H9 (cell line): ENCODE measurements around the gene RASL10B. TPM values are rescaled to one million over a fixed set of nuclear protein-coding genes. Genes with fewer than 3 reads are reported as not detected.

Experiments used
- DNase-seq: peaks from one replicate; pipeline ENCODE4 v3.0.0-alpha.2; 2017
- H2AFZ ChIP-seq: one replicate; pipeline ENCODE4 v1.6.1; 2013; ENCODE audit warnings: mild to moderate bottlenecking, low read length, control low read depth, moderate library complexity
- H2AK5ac ChIP-seq: 2 replicates; pipeline ENCODE4 v1.6.1; 2013; ENCODE audit warnings: low read length, control low read depth, mixed read lengths; ENCODE audit not compliant: insufficient read length
- H2BK120ac ChIP-seq: one replicate; pipeline ENCODE4 v1.6.1; 2013; ENCODE audit warnings: low read depth, mild to moderate bottlenecking, low read length, control low read depth, inconsistent platforms; ENCODE audit not compliant: poor library complexity, severe bottlenecking
- H2BK12ac ChIP-seq: 2 replicates; pipeline ENCODE4 v1.6.1; 2013; ENCODE audit warnings: low read length, control low read depth, mixed read lengths, low read depth; ENCODE audit not compliant: insufficient read length
- H2BK15ac ChIP-seq: 2 replicates; pipeline ENCODE4 v1.6.1; 2013; ENCODE audit warnings: low read depth, low read length, control low read depth
- H2BK20ac ChIP-seq: one replicate; pipeline ENCODE4 v1.6.1; 2013; ENCODE audit warnings: low read depth, mild to moderate bottlenecking, low read length, control low read depth, inconsistent platforms; ENCODE audit not compliant: poor library complexity, severe bottlenecking
- H2BK5ac ChIP-seq: 2 replicates; pipeline ENCODE4 v1.6.1; 2013; ENCODE audit warnings: low read length, control low read depth, mixed read lengths; ENCODE audit not compliant: insufficient read length
- H3K14ac ChIP-seq: 2 replicates; pipeline ENCODE4 v1.6.1; 2013; ENCODE audit warnings: low read length, control low read depth; ENCODE audit not compliant: insufficient read depth
- H3K18ac ChIP-seq: 2 replicates; pipeline ENCODE4 v1.6.1; 2013; ENCODE audit warnings: low read depth, mild to moderate bottlenecking, mixed read lengths, low read length, control low read depth; ENCODE audit not compliant: insufficient read length
- H3K23ac ChIP-seq: 2 replicates; pipeline ENCODE4 v1.6.1; 2013; ENCODE audit warnings: low read length, control low read depth, mixed read lengths, low read depth; ENCODE audit not compliant: insufficient read length
- H3K23me2 ChIP-seq: 2 replicates; pipeline ENCODE4 v1.6.1; 2013; ENCODE audit warnings: low read depth, mild to moderate bottlenecking, mixed read lengths, low read length, control low read depth; ENCODE audit not compliant: insufficient read length, poor library complexity, severe bottlenecking
- H3K27ac ChIP-seq: 2 replicates; pipeline ENCODE4 v1.5.1; 2013; ENCODE audit warnings: low read length, control low read depth, mixed read lengths, low read depth; ENCODE audit not compliant: insufficient read length
- H3K27me3 ChIP-seq: 2 replicates; pipeline ENCODE4 v1.6.1; 2013; ENCODE audit warnings: low read length, control low read depth, inconsistent platforms; ENCODE audit not compliant: insufficient read depth
- H3K4ac ChIP-seq: 2 replicates; pipeline ENCODE4 v1.6.1; 2013; ENCODE audit warnings: low read depth, mild to moderate bottlenecking, control low read depth, inconsistent platforms, low read length, moderate library complexity
- H3K4me1 ChIP-seq: 2 replicates; pipeline ENCODE4 v1.6.1; 2013; ENCODE audit warnings: low read length, control low read depth, inconsistent platforms; ENCODE audit not compliant: insufficient read depth
- H3K4me2 ChIP-seq: 2 replicates; pipeline ENCODE4 v1.6.1; 2013; ENCODE audit warnings: low read length, control low read depth, mixed read lengths; ENCODE audit not compliant: insufficient read length, insufficient read depth
- H3K56ac ChIP-seq: 2 replicates; pipeline ENCODE4 v1.6.1; 2013; ENCODE audit warnings: low read depth, mild to moderate bottlenecking, mixed read lengths, low read length, control low read depth; ENCODE audit not compliant: insufficient read length
- H3K79me1 ChIP-seq: 2 replicates; pipeline ENCODE4 v1.6.1; 2013; ENCODE audit warnings: low read depth, mild to moderate bottlenecking, moderate library complexity, low read length, control low read depth, inconsistent platforms; ENCODE audit not compliant: insufficient read depth, poor library complexity, severe bottlenecking
- H3K79me2 ChIP-seq: 2 replicates; pipeline ENCODE4 v1.6.1; 2013; ENCODE audit warnings: low read length, control low read depth, inconsistent platforms; ENCODE audit not compliant: insufficient read depth
- H3K9ac ChIP-seq: 2 replicates; pipeline ENCODE4 v1.6.1; 2013; ENCODE audit warnings: low read length, control low read depth, mixed read lengths; ENCODE audit not compliant: insufficient read length; ENCODE audit errors: extremely low read depth
- H3K9me3 ChIP-seq: one replicate; pipeline ENCODE4 v1.6.1; 2013; ENCODE audit warnings: low read depth, low read length, inconsistent platforms; ENCODE audit not compliant: control insufficient read depth
- H3T11ph ChIP-seq: one replicate; pipeline ENCODE4 v1.6.1; 2013; ENCODE audit warnings: mild to moderate bottlenecking, low read length, control low read depth, inconsistent platforms
- H4K20me1 ChIP-seq: one replicate; pipeline ENCODE4 v1.6.1; 2013; ENCODE audit not compliant: control insufficient read depth, insufficient read length, insufficient read depth
- H4K5ac ChIP-seq: 2 replicates; pipeline ENCODE4 v1.6.1; 2013; ENCODE audit warnings: low read depth, mild to moderate bottlenecking, mixed read lengths, low read length, control low read depth; ENCODE audit not compliant: insufficient read length
- H4K8ac ChIP-seq: replicated peaks from 2 replicates; pipeline ENCODE4 v1.6.1; 2013; ENCODE audit warnings: low read length, control low read depth, mixed read lengths, low read depth; ENCODE audit not compliant: insufficient read length
- H4K91ac ChIP-seq: 2 replicates; pipeline ENCODE4 v1.6.1; 2013; ENCODE audit warnings: low read depth, mild to moderate bottlenecking, moderate library complexity, mixed read lengths, low read length, control low read depth; ENCODE audit not compliant: insufficient read length
- H3K27ac Mint-ChIP-seq, 3 experiments: 2 replicates in 2 of 3; 3 replicates in 1 of 3; pipeline ENCODE4 v1.8.0; 2020 to 2021; ENCODE audit warnings: mixed read lengths in 3 of 3, mild to moderate bottlenecking in 1 of 3, moderate library complexity in 1 of 3
- H3K27me3 Mint-ChIP-seq: 2 replicates; pipeline ENCODE4 v1.8.0; 2021; ENCODE audit warnings: low read depth, mild to moderate bottlenecking, moderate library complexity, mixed read lengths
- H3K36me3 Mint-ChIP-seq, 3 experiments: 2 replicates in 2 of 3; 3 replicates in 1 of 3; pipeline ENCODE4 v1.8.0; 2020 to 2021; ENCODE audit warnings: low read depth in 3 of 3, mixed read lengths in 3 of 3; ENCODE audit not compliant: insufficient read depth in 1 of 3
- H3K4me1 Mint-ChIP-seq, 2 experiments: 2 replicates each; pipeline ENCODE4 v1.8.0; 2020; ENCODE audit warnings: mixed read lengths in 2 of 2
- H3K4me3 Mint-ChIP-seq, 2 experiments: 2 replicates in 1 of 2; 3 replicates in 1 of 2; pipeline ENCODE4 v1.8.0; 2020 to 2021; ENCODE audit warnings: mild to moderate bottlenecking in 2 of 2, mixed read lengths in 2 of 2, moderate library complexity in 1 of 2
- H3K9me3 Mint-ChIP-seq, 2 experiments: 2 replicates in 1 of 2; 3 replicates in 1 of 2; pipeline ENCODE4 v1.8.0; 2020; ENCODE audit warnings: mild to moderate bottlenecking in 2 of 2, mixed read lengths in 2 of 2, moderate library complexity in 1 of 2
- WGBS: extraction: QIAGEN DNeasy Blood & Tissue Kit; methylation state at CpG from one replicate; pipeline ENCODE4 v1.1.7; 2013; ENCODE audit warnings: missing lambda C conversion rate, low lambda C conversion rate, mixed read lengths; ENCODE audit not compliant: insufficient read length; ENCODE audit errors: extremely low coverage; 5-methylcytosine and 5-hydroxymethylcytosine counted together
- total RNA-seq: library from RNA; stranded (reverse); gene quantifications from 2 replicates; pipeline ENCODE4 v1.2.1, GENCODE V29; 2021
- TF ChIP-seq, protein P1 (sequence below): fragments of 200-600 bp; sonication (generic); conservative IDR thresholded peaks from 3 replicates; pipeline ENCODE4 v1.8.0; 2021; ENCODE audit warnings: antibody characterized with exemption, mild to moderate bottlenecking

RASL10B gene
- total RNA-seq, 1 experiment from 2014 or later, result 15.9 TPM

DNA sequence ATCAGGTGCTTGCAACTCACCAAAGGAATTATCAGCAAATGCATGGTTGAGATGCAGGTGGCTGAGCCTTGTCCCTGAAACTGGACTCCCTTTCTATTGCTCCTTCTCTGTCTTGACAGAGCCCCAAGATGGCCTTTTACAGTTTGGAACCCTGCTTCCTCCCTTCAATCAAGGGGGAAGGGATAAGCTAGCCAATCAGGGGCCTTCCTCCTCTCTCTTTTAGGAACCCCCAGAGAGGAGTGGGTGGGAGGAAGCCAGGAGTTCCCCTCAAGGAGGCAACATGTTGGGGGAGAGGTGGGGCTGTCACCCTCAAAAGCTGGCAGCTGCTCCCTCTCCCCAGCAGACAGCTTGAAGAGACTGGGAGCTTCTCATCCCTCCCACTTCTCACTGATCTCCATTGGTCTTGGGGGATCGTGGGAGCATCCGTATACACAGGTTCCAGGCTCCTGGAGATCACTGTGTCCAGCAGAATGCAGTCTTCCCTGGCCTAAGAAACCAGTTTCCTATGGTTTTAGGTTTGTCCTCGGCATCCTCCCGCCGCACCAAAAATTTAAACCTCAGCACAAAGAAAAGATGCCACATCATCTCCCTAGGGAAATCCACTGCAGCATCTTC, 7.2 kb downstream of the RASL10B start:
- Mint-ChIP-seq H3K27ac (no peak overlapping the region; a peak in 1 of 7 replicates), H3K36me3 (no peaks in the 10 kb centered on the region; a peak in 1 of 7 replicates), H3K4me3 (no peak overlapping the region), H3K27me3 (peaks cover 70% of the 10 kb centered on the region), H3K9me3 (peaks cover 0 to 6% of the 10 kb centered on the region in 2 experiments; a peak in 2 of 5 replicates), H3K4me1 (peaks cover 5 to 11% of the 10 kb centered on the region in 2 experiments)
- Histone ChIP-seq H2AK5ac (no peak overlapping the region), H3K27ac (no peak overlapping the region), H3K4me1 (no peaks in the 10 kb centered on the region), H2BK5ac (no peak overlapping the region), H2AFZ (no peak overlapping the region), H2BK15ac (no peak overlapping the region), H3K23ac (no peak overlapping the region), H3K23me2 (peaks cover 4% of the 10 kb centered on the region), H3T11ph (no peak overlapping the region), H2BK120ac (no peak overlapping the region), H4K91ac (no peak overlapping the region), H3K27me3 (peaks cover 17% of the 10 kb centered on the region; the same call in 1 of the 2 replicates), H4K20me1 (no peaks in the 10 kb centered on the region), H3K9ac (no peak overlapping the region), H4K5ac (no peak overlapping the region), H3K4me2 (no peak overlapping the region), H2BK20ac (no peak overlapping the region), H2BK12ac (no peak overlapping the region), H3K9me3 (no peaks in the 10 kb centered on the region), H3K18ac (no peak overlapping the region), H3K79me2 (no peaks in the 10 kb centered on the region), H4K8ac (no peak overlapping the region), H3K79me1 (no peaks in the 10 kb centered on the region), H3K14ac (no peak overlapping the region), H3K56ac (no peak overlapping the region), H3K4ac (no peak overlapping the region)
- no peak for DNase-seq
- no CpG with 5 or more reads among the region's 5 CpGs for WGBS
- TF ChIP-seq, protein P1, sequence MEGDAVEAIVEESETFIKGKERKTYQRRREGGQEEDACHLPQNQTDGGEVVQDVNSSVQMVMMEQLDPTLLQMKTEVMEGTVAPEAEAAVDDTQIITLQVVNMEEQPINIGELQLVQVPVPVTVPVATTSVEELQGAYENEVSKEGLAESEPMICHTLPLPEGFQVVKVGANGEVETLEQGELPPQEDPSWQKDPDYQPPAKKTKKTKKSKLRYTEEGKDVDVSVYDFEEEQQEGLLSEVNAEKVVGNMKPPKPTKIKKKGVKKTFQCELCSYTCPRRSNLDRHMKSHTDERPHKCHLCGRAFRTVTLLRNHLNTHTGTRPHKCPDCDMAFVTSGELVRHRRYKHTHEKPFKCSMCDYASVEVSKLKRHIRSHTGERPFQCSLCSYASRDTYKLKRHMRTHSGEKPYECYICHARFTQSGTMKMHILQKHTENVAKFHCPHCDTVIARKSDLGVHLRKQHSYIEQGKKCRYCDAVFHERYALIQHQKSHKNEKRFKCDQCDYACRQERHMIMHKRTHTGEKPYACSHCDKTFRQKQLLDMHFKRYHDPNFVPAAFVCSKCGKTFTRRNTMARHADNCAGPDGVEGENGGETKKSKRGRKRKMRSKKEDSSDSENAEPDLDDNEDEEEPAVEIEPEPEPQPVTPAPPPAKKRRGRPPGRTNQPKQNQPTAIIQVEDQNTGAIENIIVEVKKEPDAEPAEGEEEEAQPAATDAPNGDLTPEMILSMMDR, result no peak
